IMR-90 (cell line): Measurements from ENCODE around the gene IRGQ. TPM values are rescaled to one million over a fixed set of nuclear protein-coding genes. Genes with fewer than 3 reads are reported as not detected.

ENCODE experiments used
- ATAC-seq: fragments of 200-7000 bp; cut with Tn5 transposase; 2 replicates; pipeline ENCODE4 v1.9.1; 2020; ENCODE audit warnings: low read depth, mild to moderate bottlenecking, moderate library complexity
- BruUV-seq: library from RNA; stranded (reverse); fragments of 400-500 nt; replicated peaks from 2 replicates; lab custom pipeline; 2021; lab: Mats Ljungman, UMichigan
- CTCF ChIA-PET: fragments of 300-600 bp; formaldehyde crosslinking; extraction: SDS; loops from one replicate; lab custom pipeline; 2021; ENCODE audit warnings: antibody characterized with exemption; lab: Yijun Ruan, JAX
- POLR2A ChIA-PET: fragments of 300-600 bp; sonication (Branson Sonifier 250); formaldehyde crosslinking; loops from one replicate; lab custom pipeline; 2022; ENCODE audit warnings: antibody characterized with exemption; ENCODE audit not compliant: unreplicated experiment; lab: Charles Lee
- DNase-seq: peaks from one replicate; pipeline ENCODE4 v3.0.0; 2013
- H2AFZ ChIP-seq: replicated peaks from 2 replicates; pipeline ENCODE3; 2013; ENCODE audit warnings: low read length, mild to moderate bottlenecking; ENCODE audit not compliant: poor library complexity
- H2AK5ac ChIP-seq: 2 replicates; pipeline ENCODE4 v1.6.1; 2013; ENCODE audit warnings: low read depth, low read length, inconsistent platforms
- H2AK9ac ChIP-seq: replicated peaks from 2 replicates; pipeline ENCODE3; 2013; ENCODE audit warnings: mild to moderate bottlenecking, low read depth, low read length, moderate library complexity; ENCODE audit not compliant: poor library complexity
- H2BK120ac ChIP-seq: 2 replicates; pipeline ENCODE4 v1.6.1; 2013; ENCODE audit warnings: low read depth, low read length, inconsistent platforms
- H2BK15ac ChIP-seq: 3 replicates; pipeline ENCODE4 v1.6.1; 2013; ENCODE audit warnings: low read depth, low read length, inconsistent platforms
- H2BK20ac ChIP-seq: 2 replicates; pipeline ENCODE4 v1.6.1; 2013; ENCODE audit warnings: low read depth, mild to moderate bottlenecking, inconsistent platforms, low read length, moderate library complexity
- H2BK5ac ChIP-seq: 2 replicates; pipeline ENCODE4 v1.6.1; 2013; ENCODE audit warnings: mild to moderate bottlenecking, low read depth, low read length, inconsistent platforms; ENCODE audit not compliant: poor library complexity, severe bottlenecking
- H3K14ac ChIP-seq: replicated peaks from 2 replicates; pipeline ENCODE4 v1.6.1; 2013; ENCODE audit warnings: low read depth, low read length, inconsistent platforms
- H3K18ac ChIP-seq: 2 replicates; pipeline ENCODE4 v1.6.1; 2013; ENCODE audit warnings: low read depth, low read length, control low read depth
- H3K23ac ChIP-seq: 2 replicates; pipeline ENCODE4 v1.6.1; 2013; ENCODE audit warnings: low read depth, low read length, inconsistent platforms
- H3K27ac ChIP-seq: 2 replicates; pipeline ENCODE4 v1.5.1; 2013; ENCODE audit warnings: mild to moderate bottlenecking, control low read depth, low read length; ENCODE audit not compliant: insufficient read depth
- H3K27me3 ChIP-seq: 2 replicates; pipeline ENCODE4 v1.6.1; 2013; ENCODE audit warnings: low read length; ENCODE audit not compliant: control insufficient read depth, insufficient read depth
- H3K36me3 ChIP-seq: 2 replicates; pipeline ENCODE4 v1.6.1; 2013; ENCODE audit warnings: low read length, mixed read lengths; ENCODE audit not compliant: control insufficient read depth, insufficient read depth
- H3K4ac ChIP-seq: 2 replicates; pipeline ENCODE4 v1.6.1; 2013; ENCODE audit warnings: low read depth, low read length, inconsistent platforms
- H3K4me1 ChIP-seq: 2 replicates; pipeline ENCODE4 v1.6.1; 2013; ENCODE audit warnings: low read length, mixed read lengths; ENCODE audit not compliant: control insufficient read depth, insufficient read depth
- H3K4me2 ChIP-seq: 2 replicates; pipeline ENCODE4 v1.6.1; 2013; ENCODE audit warnings: low read depth, mild to moderate bottlenecking, control low read depth, low read length, moderate library complexity
- H3K4me3 ChIP-seq: 2 replicates; pipeline ENCODE4 v1.5.1; 2013; ENCODE audit warnings: low read depth, mild to moderate bottlenecking, control low read depth, low read length, moderate library complexity; ENCODE audit not compliant: insufficient read depth
- H3K56ac ChIP-seq: 2 replicates; pipeline ENCODE4 v1.6.1; 2013; ENCODE audit warnings: low read length, inconsistent platforms; ENCODE audit not compliant: insufficient read depth; ENCODE audit errors: extremely low read depth
- H3K79me1 ChIP-seq, 2 experiments: 2 replicates each; pipeline ENCODE4 v1.6.1; 2013; ENCODE audit warnings: low read length in 2 of 2, inconsistent platforms in 1 of 2, low read depth in 1 of 2
- H3K9ac ChIP-seq: 2 replicates; pipeline ENCODE4 v1.6.1; 2013; ENCODE audit warnings: low read depth, low read length, control low read depth
- H3K9me1 ChIP-seq: 2 replicates; pipeline ENCODE4 v1.6.1; 2013; ENCODE audit warnings: low read length, inconsistent platforms; ENCODE audit not compliant: insufficient read depth
- H3K9me3 ChIP-seq: 2 replicates; pipeline ENCODE4 v1.6.1; 2013; ENCODE audit warnings: low read length; ENCODE audit not compliant: control insufficient read depth, insufficient read depth
- H4K20me1 ChIP-seq: 2 replicates; pipeline ENCODE4 v1.6.1; 2013; ENCODE audit warnings: low read length, inconsistent platforms; ENCODE audit not compliant: insufficient read depth
- H4K5ac ChIP-seq: 2 replicates; pipeline ENCODE4 v1.6.1; 2013; ENCODE audit warnings: mild to moderate bottlenecking, low read depth, low read length, control low read depth
- H4K8ac ChIP-seq, 2 experiments: 2 replicates each; pipeline ENCODE4 v1.6.1; 2013; ENCODE audit warnings: low read depth in 2 of 2, low read length in 2 of 2, control low read depth in 1 of 2, inconsistent platforms in 1 of 2
- H4K91ac ChIP-seq: 2 replicates; pipeline ENCODE4 v1.6.1; 2013; ENCODE audit warnings: low read depth, low read length, inconsistent platforms; ENCODE audit not compliant: insufficient read depth
- ELK1 ChIP-seq: fragments of 150-350 bp; IDR thresholded peaks from 2 replicates; pipeline ENCODE4 v1.6.1; 2016; ENCODE audit warnings: low read depth, mild to moderate bottlenecking, low read length, moderate library complexity, borderline replicate concordance
- RAD21 ChIP-seq: IDR thresholded peaks from 2 replicates; pipeline ENCODE4 v1.6.1; 2012; ENCODE audit warnings: low read length, improper control_type of control experiment
- RFX5 ChIP-seq: IDR thresholded peaks from 2 replicates; pipeline ENCODE4 v1.8.0; 2012; ENCODE audit warnings: low read depth, mild to moderate bottlenecking, low read length, moderate library complexity
- WGBS, 2 experiments: methylation state at CpG; one replicate each; pipeline versions ENCODE4 v1.1.5 to v1.1.7; 2013; ENCODE audit warnings: missing lambda C conversion rate in 2 of 2; ENCODE audit not compliant: insufficient read length in 1 of 2; ENCODE audit errors: extremely low coverage in 2 of 2; 5-methylcytosine and 5-hydroxymethylcytosine counted together
- dilution Hi-C: fragments of 300-500 bp; cut with HindIII; formaldehyde crosslinking; loops from one replicate; pipeline ENCODE4 v1.14.3; 2018; ENCODE audit warnings: low sequenced_read_pairs; ENCODE audit not compliant: unreplicated experiment
- in situ Hi-C: fragments of 300-500 bp; cut with MboI; formaldehyde crosslinking; loops from 3 replicates; pipeline ENCODE4 v1.14.3; 2019; ENCODE audit warnings: low sequenced_read_pairs, inconsistent platforms, mixed read lengths
- intact Hi-C: fragments of 100-400 bp; cut with micrococcal nuclease; formaldehyde crosslinking; loops from 2 replicates; pipeline ENCODE4 v1.10.0; 2022
- polyA plus RNA-seq, 3 experiments: library from polyadenylated mRNA; depleted of rRNA; stranded (reverse); fragments of >200 nt; gene quantifications; 2 replicates each; pipeline ENCODE4 v1.2.3, GENCODE V29; 2012; ENCODE audit warnings: low replicate concordance in 1 of 3
- total RNA-seq: library from RNA; depleted of rRNA; stranded (reverse); fragments of >200 nt; gene quantifications from 2 replicates; pipeline ENCODE4 v1.2.3, GENCODE V29; 2012
- TF ChIP-seq, protein P1 (sequence below): conservative IDR thresholded peaks from 2 replicates; pipeline ENCODE4 v1.5.1; 2012; ENCODE audit warnings: mild to moderate bottlenecking, low read depth, low read length, improper control_type of control experiment

IRGQ gene
- total and polyA plus RNA-seq, 2 of the 4 experiments (the other 2 are of a cell fraction) = 9.0 to 9.9 TPM

- H3K23ac ChIP-seq = no peak overlapping the region
- CTCF ChIA-PET = interaction anchor here (0.6 kb wide), 1 partner anchor 184 kb away, joined by 3 read pairs; no protein-coding TSS in a partner anchor
- ATAC-seq = no peak
- no peak overlapping the region for H2AK5ac ChIP-seq
- H2BK15ac ChIP-seq = no peak overlapping the region
- no peak overlapping the region for H3K4ac ChIP-seq
- H4K20me1 ChIP-seq = peaks cover 17% of the 10 kb centered on the region
- H4K8ac ChIP-seq = no peak overlapping the region
- BruUV-seq = no TSS peak
- H3K4me1 ChIP-seq = no peaks in the 10 kb centered on the region
- H3K56ac ChIP-seq = no peak overlapping the region
- H3K14ac ChIP-seq = no peak overlapping the region
- no peak overlapping the region for H2AK9ac ChIP-seq
- H4K91ac ChIP-seq = no peak overlapping the region
- no peak for DNase-seq
- H3K18ac ChIP-seq = no peak overlapping the region
- no peak overlapping the region for H2AFZ ChIP-seq
- H2BK120ac ChIP-seq = no peak overlapping the region
- in situ Hi-C loops = no loop called here
- 92% methylated on average over 2 of the region's 7 CpGs; no CpG with 5 or more reads in 1 of the 2 experiments for WGBS, 2 experiments
- H3K9me1 ChIP-seq = peaks cover 9% of the 10 kb centered on the region
- no peaks in the 10 kb centered on the region for H3K9me3 ChIP-seq
- intact Hi-C loops = no loop called here
- dilution Hi-C loops = no loop called here
- POLR2A ChIA-PET = no interaction called here
- H3K79me1 ChIP-seq = peaks cover 17 to 55% of the 10 kb centered on the region in 2 experiments
- no peak overlapping the region for H2BK20ac ChIP-seq
- TF ChIP-seq RAD21 (no peak), ELK1 (no peak), RFX5 (no peak)
- TF ChIP-seq, protein P1, sequence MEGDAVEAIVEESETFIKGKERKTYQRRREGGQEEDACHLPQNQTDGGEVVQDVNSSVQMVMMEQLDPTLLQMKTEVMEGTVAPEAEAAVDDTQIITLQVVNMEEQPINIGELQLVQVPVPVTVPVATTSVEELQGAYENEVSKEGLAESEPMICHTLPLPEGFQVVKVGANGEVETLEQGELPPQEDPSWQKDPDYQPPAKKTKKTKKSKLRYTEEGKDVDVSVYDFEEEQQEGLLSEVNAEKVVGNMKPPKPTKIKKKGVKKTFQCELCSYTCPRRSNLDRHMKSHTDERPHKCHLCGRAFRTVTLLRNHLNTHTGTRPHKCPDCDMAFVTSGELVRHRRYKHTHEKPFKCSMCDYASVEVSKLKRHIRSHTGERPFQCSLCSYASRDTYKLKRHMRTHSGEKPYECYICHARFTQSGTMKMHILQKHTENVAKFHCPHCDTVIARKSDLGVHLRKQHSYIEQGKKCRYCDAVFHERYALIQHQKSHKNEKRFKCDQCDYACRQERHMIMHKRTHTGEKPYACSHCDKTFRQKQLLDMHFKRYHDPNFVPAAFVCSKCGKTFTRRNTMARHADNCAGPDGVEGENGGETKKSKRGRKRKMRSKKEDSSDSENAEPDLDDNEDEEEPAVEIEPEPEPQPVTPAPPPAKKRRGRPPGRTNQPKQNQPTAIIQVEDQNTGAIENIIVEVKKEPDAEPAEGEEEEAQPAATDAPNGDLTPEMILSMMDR = no peak
- no peak overlapping the region for H2BK5ac ChIP-seq
- H3K27ac ChIP-seq = no peak overlapping the region
- H3K4me3 ChIP-seq = no peak overlapping the region
- H3K9ac ChIP-seq = no peak overlapping the region
- H4K5ac ChIP-seq = no peak overlapping the region
- no peaks in the 10 kb centered on the region for H3K27me3 ChIP-seq
- H3K4me2 ChIP-seq = no peak overlapping the region
- H3K36me3 ChIP-seq = peaks cover 33% of the 10 kb centered on the region
These were observed 13.9 kb upstream of the IRGQ start for GRCh38 chr19:43609872-43610271.
